Stimulated activated CD8-positive, alpha-beta memory T cell treated with anti-CD3 and anti-CD28 coated beads, Interleukin-7, amount 100 ng/mL, for 48 hours (primary cell): ENCODE measurements around the gene EPN1.

Experiments used
- DNase-seq, 2 donors: peaks; one replicate each; pipeline ENCODE4 v3.0.0-alpha.2; 2020; ENCODE audit warnings: low read depth in 1 of 2; ENCODE audit errors: extremely low read depth in 1 of 2

EPN1 gene

DNA sequence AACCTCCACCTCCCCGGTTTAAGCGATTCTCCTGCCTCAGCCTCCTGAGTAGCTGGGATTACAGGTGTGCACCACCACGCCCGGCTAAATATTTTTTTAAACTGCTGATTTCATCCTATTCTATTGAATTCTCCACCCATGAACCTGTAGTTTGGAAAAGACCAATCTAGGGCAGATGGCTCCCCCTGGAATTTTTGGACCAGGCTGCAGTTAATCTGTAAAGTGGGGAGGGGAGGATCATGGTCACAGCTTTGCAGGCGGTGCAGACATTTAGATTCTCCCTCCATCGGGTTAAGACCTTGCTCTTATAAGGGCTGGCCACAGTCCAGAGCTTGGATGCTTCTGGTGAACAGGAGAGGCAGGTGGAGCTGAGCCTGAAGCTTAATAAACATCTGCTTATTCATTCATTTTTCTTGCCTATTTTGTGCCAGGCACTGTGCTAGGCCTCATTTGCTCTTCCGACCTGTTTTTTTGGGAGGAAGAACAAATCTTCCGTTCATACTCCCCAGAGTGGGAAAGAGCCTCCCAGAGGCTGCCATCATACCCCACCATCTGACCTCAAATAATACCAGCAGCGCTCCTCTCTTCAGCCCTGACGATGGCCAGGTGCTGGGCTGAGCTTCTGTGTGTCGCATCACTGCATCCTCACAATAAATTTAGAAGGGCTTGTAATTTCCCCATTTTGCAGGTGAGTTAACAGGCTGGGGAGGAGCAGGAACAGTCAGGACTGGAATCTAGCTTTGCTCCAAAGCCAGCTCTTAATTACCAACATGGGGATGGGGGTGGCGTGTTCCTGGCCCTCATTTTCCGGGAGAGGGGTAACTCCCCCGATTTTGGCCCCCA lies 27.9 kb upstream of the EPN1 start:
- DNase-seq: no peak

DNA sequence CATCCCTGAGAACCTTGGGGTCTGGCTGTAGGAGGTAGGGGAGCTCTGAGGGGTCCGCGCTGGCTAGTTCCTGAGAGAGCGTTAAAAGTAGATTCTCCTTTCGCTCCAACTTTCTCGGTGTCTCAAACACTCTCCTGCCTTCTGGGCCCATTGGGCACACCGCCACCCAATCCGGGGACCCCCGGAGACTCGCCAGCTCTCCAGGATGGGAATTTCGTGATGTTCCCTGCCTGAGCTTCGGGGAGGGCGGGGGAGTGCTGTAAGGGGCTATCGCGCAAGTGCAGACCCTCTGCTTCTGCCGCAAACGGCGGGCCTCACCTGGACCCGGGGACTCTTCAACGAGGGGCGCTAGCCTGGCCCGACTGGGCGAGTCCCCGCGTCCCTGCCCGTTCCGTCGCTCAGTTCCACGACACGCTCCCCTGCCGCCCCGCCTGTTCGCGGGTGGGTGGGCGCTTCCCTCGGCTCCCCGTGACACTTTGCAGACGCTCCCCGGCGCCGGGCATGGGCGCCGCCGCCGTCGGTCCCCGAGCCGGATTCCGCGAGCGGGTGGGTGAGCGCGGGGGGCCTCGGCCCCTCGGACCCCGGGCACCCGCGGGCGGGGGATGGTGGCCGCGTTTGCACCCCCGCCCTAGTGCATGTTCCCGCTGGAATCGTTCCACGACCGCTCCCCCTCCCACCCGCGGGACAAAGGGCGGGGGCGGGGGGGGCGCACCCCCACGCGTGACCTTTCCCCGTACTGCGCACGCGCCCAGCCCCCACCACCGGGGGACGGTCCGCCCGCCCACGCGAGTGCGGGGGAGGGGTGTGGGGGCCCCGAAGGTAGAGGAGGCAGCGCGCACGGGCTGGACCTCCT lies 27.1 kb upstream of the EPN1 start, which contains the start of gene CCDC106:
TSS of gene CCDC106 (plus strand) at position 481 of the 853 bp plus-strand sequence. CDS start 835 bp downstream, outside the sequence.
- DNase-seq: no peak

DNA sequence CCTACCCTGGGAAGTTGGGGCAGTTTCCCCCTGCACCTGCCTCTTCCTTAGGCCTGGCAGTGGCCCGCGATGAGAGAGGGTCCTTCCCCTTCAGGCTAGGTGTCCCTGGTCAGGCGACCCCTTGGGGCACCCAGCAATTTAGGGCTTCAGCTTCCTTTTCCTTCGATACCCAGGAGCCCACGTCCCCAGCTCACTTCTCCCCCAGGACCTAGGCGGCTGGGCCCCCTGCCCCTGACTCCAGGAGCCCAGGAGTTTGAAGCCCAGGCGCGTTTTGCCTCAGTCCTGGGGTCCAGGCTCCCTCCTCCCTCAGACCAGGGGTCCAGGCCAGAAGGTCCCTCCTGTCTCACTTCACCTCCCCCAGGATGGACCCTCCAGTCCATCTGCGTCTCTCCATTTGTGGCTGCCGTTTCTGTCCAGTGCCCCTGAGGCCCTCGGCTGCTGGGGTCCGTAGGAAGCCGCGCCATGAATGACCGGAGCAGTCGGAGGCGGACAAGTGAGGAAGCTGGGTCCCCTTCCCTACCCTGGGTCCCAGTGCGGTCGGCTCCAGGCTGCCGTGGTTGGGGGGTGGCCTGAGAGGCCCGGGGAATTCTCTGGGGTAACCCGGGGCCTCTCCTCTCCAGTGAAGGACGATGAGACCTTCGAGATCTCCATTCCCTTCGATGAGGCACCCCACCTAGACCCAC lies 26.3 kb upstream of the EPN1 start:
- no peak for DNase-seq

DNA sequence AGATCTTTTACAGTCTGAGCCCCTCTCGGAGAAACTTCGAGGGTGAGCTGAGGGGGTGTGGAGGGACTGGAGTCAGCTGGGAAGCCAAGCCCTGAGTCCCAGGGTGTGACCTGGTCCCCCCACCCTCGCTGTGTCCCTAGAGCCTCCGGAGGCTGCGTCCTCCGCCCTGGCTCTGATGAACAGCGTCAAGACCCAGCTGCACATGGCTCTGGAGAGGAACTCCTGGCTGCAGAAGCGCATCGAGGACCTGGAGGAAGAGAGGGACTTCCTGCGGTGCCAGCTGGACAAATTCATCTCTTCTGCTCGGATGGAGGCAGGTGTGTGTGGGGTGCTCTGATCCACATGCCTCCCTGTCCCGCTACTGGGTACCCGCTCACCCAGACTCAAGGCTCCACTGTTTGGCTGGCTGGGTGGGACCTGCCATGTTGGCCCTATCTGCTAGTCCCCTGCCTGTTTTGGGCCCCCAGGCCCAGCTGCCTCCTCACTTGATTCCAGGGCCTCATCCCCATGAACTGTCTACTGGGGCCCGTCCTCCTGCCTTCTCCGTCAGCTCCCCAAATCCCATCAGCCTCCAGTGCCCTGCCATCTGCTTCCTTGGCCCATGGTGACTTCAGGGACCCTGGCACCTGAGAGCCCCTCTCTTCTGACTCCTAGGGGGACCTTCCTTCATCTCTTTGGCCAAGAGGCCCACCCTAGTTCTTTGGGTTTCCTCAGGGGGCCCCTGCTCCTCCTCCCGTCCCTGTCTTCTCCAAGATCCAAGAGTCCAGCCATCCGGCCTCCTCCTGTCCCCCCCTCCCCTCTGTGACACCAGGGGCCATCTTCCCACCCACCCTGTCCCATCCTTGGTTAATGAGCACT lies 25.5 kb upstream of the EPN1 start:
- no peak for DNase-seq

DNA sequence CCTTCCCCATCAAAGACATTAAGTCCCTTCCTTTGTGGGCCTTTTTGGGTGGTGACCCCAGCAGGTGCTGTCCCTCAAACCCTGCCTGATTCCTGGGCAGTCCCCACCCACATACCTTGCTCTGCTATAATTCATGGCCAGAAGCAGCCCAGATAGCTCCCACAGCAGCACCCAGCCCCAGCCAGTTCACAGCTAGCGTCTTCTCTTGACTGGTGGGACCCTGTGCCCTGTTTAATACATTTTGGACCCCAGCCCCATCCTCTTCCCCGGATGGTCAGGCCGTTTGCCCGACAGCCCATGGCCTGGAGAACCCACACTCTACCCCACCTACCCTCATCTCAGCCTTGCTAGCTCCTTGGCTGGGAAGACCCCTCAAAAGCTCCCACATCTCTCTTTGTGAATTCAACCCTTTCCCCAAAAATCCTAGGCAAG lies 24.9 kb upstream of the EPN1 start:
- DNase-seq: no peak

DNA sequence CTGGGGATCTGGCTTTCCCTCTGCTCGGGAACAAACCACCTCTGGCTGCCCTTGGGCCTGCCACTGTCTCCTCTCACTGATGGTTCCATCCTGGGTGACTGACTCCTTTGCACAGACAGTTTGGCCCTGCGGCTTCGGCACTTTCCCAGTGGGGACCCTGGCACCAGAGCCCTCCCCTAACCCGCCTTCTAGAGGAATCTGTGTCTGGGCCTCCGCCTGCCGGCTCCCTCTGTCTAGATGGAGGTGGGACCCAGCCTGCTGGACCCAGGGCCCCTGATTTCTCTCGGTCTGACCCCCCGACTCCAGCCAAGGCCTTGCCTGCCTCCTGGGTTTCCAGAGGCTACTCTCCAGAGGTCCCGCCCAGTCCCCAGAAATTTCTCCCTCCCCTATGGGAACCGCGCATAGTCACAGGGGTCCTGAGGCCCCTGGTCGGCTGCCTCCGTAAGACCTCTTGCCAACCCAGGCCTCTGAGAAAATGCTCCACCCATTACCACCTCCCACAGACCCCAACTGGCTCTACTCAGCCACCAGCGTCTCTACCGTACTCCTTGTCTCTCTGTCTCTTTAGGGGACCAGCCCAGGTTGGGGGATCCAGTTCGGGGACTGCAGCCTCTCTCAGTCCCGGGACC lies 24.3 kb upstream of the EPN1 start:
- no peak for DNase-seq

DNA sequence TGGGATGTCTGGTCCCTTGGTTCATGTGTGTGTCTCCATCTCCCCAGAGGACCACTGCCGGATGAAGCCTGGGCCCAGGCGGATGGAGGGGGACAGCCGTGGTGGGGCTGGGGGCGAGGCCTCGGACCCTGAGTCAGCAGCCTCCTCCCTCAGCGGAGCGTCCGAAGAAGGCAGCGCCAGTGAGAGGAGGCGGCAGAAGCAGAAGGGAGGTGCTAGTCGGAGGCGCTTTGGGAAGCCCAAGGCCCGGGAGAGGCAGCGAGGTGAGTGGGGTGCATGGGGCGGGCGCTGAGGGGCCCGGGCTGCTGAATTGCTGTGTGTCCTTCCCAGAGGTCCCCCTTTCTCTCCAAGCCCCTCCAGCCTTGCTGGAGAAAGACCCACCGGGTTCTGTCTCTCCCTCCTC lies 23.8 kb upstream of the EPN1 start:
- no peak for DNase-seq

DNA sequence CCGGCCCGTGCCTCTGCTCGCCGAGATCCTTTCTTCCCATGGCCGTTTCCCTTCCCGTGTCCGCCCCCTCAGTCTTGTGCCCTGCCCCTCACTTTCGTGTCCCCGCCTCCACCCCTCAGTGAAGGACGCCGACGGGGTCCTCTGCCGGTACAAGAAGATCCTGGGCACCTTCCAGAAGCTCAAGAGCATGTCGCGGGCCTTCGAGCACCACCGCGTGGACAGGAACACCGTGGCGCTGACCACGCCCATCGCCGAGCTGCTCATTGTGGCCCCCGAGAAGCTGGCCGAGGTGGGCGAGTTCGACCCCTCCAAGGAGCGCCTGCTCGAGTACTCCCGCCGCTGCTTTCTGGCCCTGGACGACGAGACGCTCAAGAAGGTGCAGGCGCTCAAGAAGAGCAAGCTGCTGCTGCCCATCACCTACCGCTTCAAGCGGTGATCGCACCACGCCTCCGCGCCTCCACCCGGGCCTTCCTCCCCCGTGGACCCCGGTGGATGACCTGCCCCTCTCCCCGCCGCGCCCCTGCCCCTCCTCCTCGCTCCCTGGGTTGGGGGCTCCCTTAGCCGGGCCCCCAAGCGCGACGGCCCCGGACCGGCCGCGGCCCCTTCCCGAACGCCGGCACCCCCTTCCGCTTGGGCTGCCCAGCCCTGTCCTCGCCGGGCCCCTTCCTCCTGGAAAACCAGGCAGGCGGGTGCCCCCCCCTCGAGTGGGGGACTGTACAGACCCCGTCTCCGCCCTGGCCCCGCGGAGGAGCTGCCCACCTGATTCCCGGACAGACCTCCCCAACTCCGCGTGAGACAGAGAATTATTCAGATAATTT lies 22.5 kb upstream of the EPN1 start:
- DNase-seq: no peak

DNA sequence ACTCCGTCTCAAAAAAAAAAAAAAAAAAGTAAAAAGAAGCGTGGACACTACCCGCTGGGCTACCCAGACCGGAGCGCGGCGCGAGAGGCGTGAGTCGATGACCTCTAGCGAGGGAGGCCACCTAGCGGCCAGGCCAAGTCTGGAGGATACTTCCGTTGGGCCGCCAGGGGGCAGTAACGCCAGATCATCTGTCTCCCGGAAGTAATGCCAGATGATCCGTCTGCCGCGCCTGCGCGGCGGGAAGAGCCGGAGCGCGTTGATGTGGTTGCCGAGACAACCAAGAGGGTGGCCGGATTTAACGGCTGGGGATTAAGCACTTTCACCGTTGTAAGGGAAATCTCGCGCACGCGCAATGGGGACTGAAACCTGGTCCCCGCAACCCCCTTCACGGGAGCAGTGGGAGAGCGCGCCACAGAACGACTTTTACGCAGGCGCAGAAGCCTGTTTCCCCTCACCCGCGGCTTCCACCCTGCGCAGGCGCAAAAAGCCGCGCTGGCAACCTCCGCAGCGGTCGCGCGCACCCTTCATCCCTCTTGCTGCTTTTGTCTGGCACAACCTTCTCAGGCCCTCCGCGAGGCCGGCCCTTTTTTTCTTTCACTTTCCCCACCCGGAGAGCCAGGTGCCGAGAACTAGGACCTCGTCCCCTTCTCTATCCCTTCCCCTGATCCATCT lies 21.2 kb upstream of the EPN1 start:
- peak; percentile 93 to 95 for DNase-seq

DNA sequence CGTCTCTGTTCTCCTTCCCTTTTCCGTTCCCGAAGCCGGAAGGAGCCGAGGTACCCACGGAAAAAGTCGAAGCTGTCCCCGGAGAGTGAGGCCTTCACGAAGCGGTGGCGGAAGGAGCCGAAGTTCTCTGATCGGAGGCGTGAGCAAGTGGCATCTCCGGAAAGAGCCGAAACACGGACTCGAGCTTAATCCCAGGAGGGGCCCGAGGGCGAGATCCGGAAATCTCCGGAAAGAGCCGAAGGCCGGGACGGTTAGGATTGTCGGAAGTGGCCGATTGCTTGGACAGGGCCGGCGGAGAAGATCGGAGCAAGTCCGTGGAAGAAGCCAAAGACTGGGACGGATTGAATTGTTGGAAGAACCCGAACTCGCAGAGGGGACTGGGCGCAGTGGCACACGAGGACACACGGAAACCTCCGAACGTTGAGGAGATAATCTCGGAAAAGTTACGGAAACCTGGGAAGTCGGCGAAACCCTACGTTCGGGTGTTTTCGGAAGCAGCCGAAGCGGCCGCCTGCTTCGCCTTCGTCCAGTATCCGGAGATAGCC lies 20.6 kb upstream of the EPN1 start:
- DNase-seq: peak; percentile 93 to 99

DNA sequence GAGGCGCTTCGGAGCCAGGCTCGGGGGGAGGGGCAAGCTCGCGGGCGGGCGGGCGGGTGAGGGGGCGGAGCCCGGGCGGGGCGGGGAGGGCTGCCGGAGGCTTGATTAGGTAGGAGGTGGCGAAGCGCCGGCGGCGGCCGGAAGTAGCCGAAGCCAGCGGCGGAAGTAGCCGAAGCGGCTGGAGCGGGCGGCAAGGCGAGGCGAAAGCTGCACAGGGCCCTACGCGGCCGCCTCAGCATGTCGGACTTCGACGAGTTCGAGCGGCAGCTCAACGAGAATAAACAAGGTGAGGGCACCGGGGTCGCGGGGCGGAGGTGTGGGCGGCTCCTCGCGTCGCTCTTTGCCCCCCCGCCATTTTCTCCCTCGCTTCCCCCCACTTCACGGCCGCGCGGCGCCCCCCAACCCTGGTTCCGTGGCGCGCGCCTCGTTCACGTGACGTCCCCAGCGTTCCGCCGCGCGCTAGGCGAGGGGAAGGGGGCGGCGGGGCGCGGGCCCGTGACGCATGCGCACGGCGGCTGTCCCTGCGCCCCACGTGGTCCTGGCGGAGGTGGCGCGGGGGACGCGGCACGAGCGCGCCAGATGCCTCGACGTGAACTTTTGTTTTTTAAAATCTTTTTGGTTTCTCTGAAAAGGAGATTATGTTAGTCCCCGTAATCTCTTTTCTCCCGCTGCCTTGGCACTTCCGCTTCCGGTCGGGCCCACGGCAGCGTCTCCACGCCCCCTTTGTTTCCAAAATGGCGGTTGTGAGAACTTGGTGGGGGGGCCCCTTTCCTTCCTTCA lies 20.0 kb upstream of the EPN1 start, which contains the start of gene U2AF2:
TSS of gene U2AF2 (plus strand) at position 168 of the 780 bp plus-strand sequence. CDS start at position 238, 70 bp downstream.
- DNase-seq: peak; percentile 88 to 91

DNA sequence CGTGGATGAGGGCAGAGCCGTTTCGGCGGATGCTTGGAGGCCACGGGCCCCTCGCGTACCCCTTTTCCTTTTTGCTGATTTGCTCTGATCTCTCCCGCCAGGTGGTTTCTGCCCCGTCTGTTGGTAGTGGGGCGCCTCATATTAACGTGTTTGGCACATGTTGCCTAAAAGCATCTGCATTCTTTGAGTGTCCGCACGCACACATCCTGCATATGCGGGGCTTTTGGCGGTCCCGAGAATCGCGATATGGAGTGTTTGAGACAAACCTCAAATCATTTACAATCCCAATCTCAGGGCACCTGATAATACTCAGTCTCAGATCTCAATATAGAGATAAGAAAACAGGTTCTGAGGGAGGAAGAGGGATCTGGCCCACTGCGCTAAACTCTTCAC lies 19.4 kb upstream of the EPN1 start:
- no peak for DNase-seq

DNA sequence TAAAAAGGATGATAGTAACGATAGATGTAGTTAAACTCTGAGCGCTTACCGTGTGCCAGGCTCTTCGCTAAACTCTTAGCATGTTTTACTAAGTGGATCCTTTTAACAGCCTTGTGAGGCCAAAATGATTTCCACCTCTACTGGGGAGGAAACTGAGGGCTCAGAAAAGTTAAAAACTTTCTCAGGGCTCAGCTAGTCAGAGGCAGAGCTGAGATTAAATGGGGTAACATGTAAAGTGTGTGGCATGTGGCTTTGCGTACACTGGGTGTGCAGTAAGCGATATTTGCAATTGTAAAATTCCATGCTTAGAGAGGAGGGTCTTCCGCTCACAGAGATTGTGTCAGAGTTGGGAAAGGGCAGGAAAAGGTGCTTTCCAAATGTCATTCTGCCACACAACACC lies 18.5 kb upstream of the EPN1 start:
- no peak for DNase-seq

DNA sequence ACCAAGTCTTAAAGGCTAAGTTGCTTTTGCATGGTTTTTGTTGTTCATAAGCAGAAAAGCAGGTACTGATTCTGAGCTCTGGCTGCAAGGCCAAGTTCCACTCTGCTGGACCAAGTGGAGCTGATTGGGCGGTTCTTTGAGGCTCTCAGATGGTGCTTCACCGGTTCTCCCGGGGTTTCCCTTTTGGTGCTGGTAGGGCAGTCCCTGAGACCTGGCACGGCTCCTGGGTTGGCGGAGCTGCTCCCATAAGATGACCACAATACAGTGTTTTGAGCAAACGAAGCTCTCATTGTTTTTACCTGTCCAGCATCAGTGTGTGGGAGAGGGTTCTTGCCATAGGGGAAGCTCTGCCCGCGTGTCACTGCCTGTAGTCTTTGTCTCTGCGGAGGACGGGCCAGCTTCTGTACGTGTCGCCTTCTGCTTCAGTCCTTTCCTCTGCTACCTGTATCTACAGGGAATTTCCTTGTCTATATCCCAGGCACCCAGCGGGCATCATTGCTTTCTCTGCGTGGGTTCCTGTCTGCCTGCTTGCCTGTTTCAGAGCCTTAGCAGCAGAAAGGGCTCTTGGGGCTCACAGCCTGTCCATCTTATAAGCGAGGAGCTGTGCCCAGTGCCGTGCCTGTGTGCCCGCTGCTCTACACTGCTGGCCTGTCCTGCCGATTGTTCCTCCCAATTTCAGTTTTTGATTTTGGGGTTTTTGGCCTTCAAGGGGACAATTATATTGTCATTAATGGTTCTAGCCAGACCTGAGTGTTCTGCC lies 17.9 kb upstream of the EPN1 start:
- DNase-seq: no peak

DNA sequence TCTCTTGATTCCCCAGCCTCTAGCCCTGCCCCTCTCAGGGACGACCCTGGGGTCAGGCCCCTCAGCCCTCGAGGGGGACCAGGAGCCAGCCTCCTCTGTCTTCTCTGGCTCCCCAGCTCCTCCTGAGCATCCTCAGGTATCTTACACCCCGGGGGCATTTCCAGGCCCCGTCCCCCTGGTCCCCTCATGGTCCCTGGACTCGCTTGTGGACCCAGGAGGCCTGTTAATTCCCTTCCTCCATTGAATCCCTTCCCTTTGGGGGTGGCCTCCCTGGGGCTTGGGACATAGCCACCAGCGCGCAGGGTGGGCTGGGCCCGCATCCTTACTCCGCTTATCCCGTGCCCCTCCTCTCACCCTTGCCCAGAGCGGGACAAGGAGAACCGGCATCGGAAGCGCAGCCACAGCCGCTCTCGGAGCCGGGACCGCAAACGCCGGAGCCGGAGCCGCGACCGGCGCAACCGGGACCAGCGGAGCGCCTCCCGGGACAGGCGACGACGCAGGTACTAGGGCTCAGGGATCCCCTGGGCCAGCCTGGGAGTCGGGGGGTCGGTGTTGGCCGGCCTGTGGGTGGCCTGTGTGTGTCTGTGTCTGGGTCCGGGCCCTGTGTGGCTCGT lies 16.1 kb upstream of the EPN1 start:
- no peak for DNase-seq

DNA sequence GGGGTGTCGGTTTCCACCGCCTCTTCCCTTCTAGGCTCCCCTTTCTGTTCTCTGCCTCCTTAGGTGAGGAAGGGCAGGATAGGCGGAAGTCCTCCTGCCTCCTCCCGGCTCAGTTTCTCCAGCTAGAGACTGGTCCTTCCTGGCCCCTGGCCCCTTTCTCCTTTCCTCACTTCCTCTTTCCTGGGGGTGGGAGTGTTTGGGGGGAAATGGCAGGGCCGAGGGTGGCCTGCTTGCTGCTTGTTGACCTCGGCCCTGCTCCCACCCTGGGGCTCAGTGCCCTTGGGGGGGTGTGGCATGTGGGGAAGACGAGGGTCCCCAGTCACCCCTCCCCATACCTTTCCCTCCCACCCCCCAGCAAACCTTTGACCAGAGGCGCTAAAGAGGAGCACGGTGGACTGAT lies 15.2 kb upstream of the EPN1 start:
- DNase-seq: no peak
